ENCODE data around the gene SLC15A4.

SLC15A4 gene

GRCh38 chr12:128761379-128761790, 62.4 kb downstream of the SLC15A4 start:
- H3K9me2 ChIP-seq (replicated peaks; ENCODE audit: low read depth, low read length): no peaks in the 10 kb centered on the region
- H2AFZ ChIP-seq (ENCODE audit: low read length): no peak overlapping the region
- no peaks in the 10 kb centered on the region for H3K4me1 ChIP-seq (ENCODE audit: insufficient read depth, low read length, poor library complexity, severe bottlenecking)
- no peak overlapping the region for H3K9ac ChIP-seq (ENCODE audit: low read depth, low read length, poor library complexity, severe bottlenecking)
- H3K4me3 ChIP-seq (ENCODE audit: low read length, poor library complexity, severe bottlenecking): no peak overlapping the region
- H3K79me2 ChIP-seq (ENCODE audit: insufficient read depth, low read length): no peaks in the 10 kb centered on the region
- TF ChIP-seq, protein P1, sequence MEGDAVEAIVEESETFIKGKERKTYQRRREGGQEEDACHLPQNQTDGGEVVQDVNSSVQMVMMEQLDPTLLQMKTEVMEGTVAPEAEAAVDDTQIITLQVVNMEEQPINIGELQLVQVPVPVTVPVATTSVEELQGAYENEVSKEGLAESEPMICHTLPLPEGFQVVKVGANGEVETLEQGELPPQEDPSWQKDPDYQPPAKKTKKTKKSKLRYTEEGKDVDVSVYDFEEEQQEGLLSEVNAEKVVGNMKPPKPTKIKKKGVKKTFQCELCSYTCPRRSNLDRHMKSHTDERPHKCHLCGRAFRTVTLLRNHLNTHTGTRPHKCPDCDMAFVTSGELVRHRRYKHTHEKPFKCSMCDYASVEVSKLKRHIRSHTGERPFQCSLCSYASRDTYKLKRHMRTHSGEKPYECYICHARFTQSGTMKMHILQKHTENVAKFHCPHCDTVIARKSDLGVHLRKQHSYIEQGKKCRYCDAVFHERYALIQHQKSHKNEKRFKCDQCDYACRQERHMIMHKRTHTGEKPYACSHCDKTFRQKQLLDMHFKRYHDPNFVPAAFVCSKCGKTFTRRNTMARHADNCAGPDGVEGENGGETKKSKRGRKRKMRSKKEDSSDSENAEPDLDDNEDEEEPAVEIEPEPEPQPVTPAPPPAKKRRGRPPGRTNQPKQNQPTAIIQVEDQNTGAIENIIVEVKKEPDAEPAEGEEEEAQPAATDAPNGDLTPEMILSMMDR (conservative IDR thresholded peaks at IDR 0.05; ENCODE audit: low read length): no peak
- no peak for TF ChIP-seq EZH2phosphoT487 (IDR thresholded peaks at IDR 0.05; ENCODE audit: borderline replicate concordance)
- no peaks in the 10 kb centered on the region for H4K20me1 ChIP-seq (ENCODE audit: insufficient read depth, low read length, poor library complexity, severe bottlenecking)
- H3K27me3 ChIP-seq (ENCODE audit: insufficient read depth, low read length, poor library complexity, severe bottlenecking): no peaks in the 10 kb centered on the region
- no peaks in the 10 kb centered on the region for H3K36me3 ChIP-seq (ENCODE audit: insufficient read depth, low read length)
- no peaks in the 10 kb centered on the region for H3F3A ChIP-seq (ENCODE audit: low read depth)
- no peak overlapping the region for H3K4me2 ChIP-seq (ENCODE audit: low read depth, low read length, poor library complexity, severe bottlenecking)
- H3K9me3 ChIP-seq (ENCODE audit: insufficient read depth, low read depth, low read length): no peaks in the 10 kb centered on the region

GRCh38 chr12:128755566-128755965, 68.2 kb downstream of the SLC15A4 start:
- Histone ChIP-seq H3K4me1 (ENCODE audit: insufficient read depth, low read length, poor library complexity, severe bottlenecking) (no peaks in the 10 kb centered on the region), H3K9me3 (ENCODE audit: insufficient read depth, low read depth, low read length) (no peaks in the 10 kb centered on the region), H3K36me3 (ENCODE audit: insufficient read depth, low read length) (no peaks in the 10 kb centered on the region), H3K27me3 (ENCODE audit: insufficient read depth, low read length, poor library complexity, severe bottlenecking) (no peaks in the 10 kb centered on the region), H4K20me1 (ENCODE audit: insufficient read depth, low read length, poor library complexity, severe bottlenecking) (no peaks in the 10 kb centered on the region), H3K79me2 (ENCODE audit: insufficient read depth, low read length) (no peaks in the 10 kb centered on the region), H3K9ac (ENCODE audit: low read depth, low read length, poor library complexity, severe bottlenecking) (no peak overlapping the region), H3K4me3 (ENCODE audit: low read length, poor library complexity, severe bottlenecking) (no peak overlapping the region), H3K4me2 (ENCODE audit: low read depth, low read length, poor library complexity, severe bottlenecking) (no peak overlapping the region), H3F3A (ENCODE audit: low read depth) (no peaks in the 10 kb centered on the region), H2AFZ (ENCODE audit: low read length) (no peak overlapping the region), H3K9me2 (replicated peaks; ENCODE audit: low read depth, low read length) (no peaks in the 10 kb centered on the region)
- no peak for TF ChIP-seq EZH2phosphoT487 (IDR thresholded peaks at IDR 0.05; ENCODE audit: borderline replicate concordance)
- TF ChIP-seq, protein P1 (conservative IDR thresholded peaks at IDR 0.05; ENCODE audit: low read length): no peak

DNA sequence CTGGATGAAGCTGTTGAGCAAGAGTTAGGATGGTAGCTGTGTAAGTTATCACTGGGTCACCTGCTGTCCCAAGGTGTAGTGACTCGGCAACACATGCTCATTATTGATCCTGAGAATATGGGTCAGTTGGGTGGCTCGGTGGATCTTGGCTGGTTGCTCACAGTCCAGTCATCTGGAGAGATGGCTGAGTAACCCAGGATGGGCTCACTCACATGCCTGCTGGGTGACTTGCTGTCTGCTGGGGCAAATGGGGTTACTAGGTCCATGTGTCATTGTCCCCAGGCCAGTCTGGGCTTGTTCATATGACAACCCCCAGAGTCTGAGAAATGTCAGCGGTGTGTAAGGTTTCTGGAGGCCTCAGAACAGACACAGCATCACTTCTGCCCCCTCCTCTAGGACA, 69.5 kb downstream of the SLC15A4 start:
- Histone ChIP-seq H2AFZ (ENCODE audit: low read length) (no peak overlapping the region), H4K20me1 (ENCODE audit: insufficient read depth, low read length, poor library complexity, severe bottlenecking) (no peaks in the 10 kb centered on the region), H3K9me3 (ENCODE audit: insufficient read depth, low read depth, low read length) (no peaks in the 10 kb centered on the region), H3K27me3 (ENCODE audit: insufficient read depth, low read length, poor library complexity, severe bottlenecking) (no peaks in the 10 kb centered on the region), H3K4me3 (ENCODE audit: low read length, poor library complexity, severe bottlenecking) (no peak overlapping the region), H3K4me2 (ENCODE audit: low read depth, low read length, poor library complexity, severe bottlenecking) (no peak overlapping the region), H3K9me2 (replicated peaks; ENCODE audit: low read depth, low read length) (no peaks in the 10 kb centered on the region), H3K79me2 (ENCODE audit: insufficient read depth, low read length) (no peaks in the 10 kb centered on the region), H3F3A (ENCODE audit: low read depth) (no peaks in the 10 kb centered on the region), H3K9ac (ENCODE audit: low read depth, low read length, poor library complexity, severe bottlenecking) (no peak overlapping the region), H3K4me1 (ENCODE audit: insufficient read depth, low read length, poor library complexity, severe bottlenecking) (no peaks in the 10 kb centered on the region), H3K36me3 (ENCODE audit: insufficient read depth, low read length) (no peaks in the 10 kb centered on the region)
- TF ChIP-seq, protein P1 (conservative IDR thresholded peaks at IDR 0.05; ENCODE audit: low read length): no peak
- no peak for TF ChIP-seq EZH2phosphoT487 (IDR thresholded peaks at IDR 0.05; ENCODE audit: borderline replicate concordance)
